Activated CD4-positive, alpha-beta T cell treated with anti-CD3 and anti-CD28 coated beads for 48 hours (primary cell): ENCODE measurements around the gene KRT37.

Experiments
- DNase-seq: peaks from one replicate; pipeline ENCODE4 v3.0.0-alpha.2; 2020

KRT37 gene

DNA sequence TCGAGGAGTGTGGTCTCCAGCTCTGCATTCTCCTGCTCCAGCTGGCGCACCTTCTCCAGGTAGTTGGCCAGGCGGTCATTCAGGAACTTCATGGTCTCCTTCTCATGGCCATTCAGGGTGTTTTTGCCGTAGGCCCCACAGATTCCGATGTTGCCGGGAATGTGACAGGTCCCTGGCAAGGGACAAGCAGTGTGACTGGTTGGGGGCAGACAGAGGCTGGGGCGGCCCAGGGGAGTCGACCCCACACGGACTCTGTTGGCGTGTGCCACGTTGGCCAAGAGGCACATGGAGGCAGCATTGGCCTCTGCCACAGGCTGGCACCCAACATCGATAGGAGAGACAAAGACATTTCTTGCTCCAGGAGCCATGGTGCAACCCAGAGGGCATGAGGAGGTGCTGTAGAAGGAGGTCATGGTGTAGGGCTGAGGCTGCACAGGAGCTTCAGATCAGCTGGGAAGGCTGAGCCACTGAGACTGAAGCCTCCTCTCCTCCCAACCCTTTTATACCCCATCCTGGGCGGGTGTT lies at the start of gene KRT37:
TSS of gene KRT37 (minus strand) at position 475 of the 525 bp plus-strand sequence. CDS start at position 413, 62 bp downstream.
- no peak for DNase-seq

DNA sequence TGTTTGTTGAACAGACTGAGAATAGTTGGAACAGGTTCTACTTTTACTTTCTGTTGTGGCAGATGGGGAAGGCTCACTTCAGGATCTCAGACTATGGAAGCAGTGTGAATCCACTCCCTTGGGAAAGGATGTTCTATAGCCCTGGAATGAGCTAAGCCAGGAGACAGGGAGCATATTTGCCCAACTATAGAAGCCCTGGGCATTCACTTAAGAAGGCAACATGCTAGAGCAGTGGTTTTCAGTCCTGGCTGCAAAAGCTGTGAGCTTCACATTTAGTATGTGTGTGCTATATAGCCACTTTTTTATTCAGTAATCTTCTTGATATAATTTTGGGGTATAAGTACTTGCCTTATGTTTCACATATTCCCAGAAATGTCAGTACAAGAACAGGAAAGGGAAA lies 44.0 kb upstream of the KRT37 start:
- no peak for DNase-seq

DNA sequence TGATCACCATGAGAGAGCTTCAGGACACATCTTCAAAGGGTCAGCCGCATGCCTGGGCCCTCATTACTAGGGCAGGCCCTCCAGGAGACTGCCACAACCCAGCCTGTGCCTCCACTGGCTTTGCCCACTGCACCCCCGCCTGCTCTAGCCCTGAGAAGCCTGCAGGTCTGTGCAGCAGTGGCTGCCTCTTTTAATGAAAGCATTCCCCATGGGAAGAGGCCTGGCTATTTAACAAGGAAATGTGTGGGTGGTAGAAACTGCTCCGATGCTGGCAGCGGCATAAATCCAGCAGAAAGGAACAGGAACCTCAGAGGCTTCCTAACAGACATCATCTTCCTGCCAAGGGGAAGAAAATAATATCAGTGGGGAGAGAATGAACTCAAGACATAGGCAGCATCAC lies 43.2 kb upstream of the KRT37 start:
- DNase-seq: no peak

DNA sequence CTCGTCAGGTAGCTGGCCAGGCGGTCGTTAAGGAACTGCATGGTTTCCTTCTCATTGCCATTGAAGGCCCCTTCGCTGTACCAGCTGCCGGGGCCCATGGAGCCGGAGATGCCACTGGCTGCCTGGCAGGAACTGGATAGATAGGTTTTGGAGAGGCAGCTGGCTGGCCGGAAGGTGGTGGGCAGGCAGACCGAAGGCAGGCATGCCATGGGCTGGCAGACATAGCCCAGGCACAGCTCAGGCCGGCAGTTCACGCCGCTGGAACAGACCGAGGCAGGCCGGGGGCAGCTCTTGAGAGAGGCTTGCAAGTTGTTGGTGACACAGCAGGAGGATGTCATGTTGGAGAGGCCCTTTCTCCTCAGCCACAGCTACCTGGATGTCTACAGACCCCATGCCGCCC lies 42.6 kb upstream of the KRT37 start, which contains the start of gene KRT32:
TSS of gene KRT32 (minus strand) at position 399 of the 400 bp plus-strand sequence. CDS start at position 338, 61 bp downstream.
- DNase-seq: no peak

DNA sequence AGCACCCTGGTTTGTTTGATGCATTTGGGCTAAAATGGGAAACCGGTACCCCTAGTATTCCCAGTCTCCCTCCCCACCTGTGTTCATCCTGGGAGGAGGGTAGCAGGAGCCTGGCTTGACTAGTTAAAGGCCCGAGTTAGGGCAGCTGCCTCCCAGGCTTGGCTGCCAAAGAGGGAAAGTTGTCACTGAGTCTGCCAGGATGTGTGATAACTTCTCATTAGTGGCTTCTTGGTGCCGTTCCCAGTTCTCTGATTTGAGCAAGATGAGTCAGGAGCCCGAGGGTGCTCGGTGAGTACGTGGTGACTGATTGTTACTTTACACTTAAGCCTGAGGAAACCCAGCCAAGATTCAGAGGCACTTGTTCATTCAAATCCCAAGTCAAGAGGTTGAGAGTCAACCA lies 40.3 kb upstream of the KRT37 start:
- DNase-seq: no peak

DNA sequence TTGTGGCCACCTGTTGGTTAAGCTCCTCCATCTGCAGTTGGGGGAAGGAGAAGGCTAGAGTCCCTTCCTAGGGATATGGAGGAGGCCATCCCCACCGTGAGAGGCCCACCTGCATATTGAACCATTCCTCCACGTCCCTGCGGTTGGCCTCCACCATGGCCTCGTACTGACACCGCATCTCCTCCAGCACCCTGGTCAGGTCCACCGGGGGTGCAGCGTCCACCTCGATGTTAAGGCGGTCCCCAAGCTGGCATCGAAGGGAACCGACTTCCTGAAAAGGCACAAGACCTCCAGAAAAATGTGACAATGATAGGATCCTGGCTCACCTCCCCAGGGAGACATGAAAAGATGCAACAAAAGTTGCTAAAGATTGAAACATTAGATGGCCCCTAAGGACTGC lies 39.8 kb upstream of the KRT37 start:
- no peak for DNase-seq

DNA sequence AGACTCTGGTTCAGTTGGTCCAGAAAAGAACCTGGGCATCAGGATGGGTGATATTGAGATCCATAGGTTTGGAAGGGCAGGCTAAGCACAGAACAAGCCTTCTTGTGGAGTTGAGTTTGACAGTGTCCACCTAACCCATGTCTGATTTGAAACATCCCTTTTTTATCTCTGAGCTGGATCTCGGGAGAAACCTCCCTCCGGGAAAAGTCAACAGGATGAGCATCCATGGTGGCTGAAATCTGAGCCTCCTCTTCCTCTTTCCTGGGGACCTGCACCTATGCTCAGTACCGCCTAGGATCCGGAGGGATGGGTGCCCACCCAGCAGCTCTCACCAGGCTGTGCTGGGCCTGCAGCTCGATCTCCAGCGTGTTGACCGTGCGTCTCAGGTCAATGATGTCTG lies 39.4 kb upstream of the KRT37 start:
- no peak for DNase-seq

DNA sequence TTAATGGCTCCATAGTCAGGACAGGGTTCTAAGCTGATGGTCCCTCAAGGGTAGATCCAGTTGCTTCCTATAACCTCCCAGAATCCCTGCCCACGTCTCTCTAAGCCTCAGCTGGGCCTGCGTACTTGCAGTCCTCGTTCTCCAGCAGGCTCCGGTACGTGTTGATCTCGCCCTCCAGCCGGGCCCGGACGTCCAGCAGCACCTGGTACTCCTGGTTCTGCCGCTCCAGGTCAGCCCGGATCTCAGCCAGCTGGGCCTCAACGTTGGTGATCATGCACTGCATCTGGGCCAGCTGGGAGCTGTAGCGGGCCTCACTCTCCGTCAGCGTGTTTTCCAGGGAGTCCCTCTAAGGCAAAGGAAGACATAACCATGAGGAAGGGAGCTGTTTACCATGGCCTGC lies 38.3 kb upstream of the KRT37 start:
- no peak for DNase-seq

DNA sequence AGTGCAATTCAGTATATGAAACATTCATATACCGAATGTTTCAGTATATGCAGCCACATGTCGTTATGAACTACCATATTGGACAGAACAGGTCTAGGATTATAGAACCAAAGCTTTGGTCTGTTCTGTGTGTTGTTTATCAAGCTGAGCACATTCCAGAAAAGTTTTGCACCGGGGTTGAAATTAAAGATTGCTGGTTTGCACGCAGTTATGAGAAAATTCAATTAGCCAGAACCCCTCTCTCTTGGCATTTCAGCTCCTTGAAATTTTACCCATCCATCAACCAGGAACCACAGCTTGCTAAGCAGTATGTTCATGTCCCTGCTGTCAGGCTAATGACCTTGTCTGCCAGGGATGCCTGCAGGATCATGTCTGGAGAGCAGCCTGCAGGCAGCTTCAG lies 33.3 kb upstream of the KRT37 start:
- DNase-seq: no peak

DNA sequence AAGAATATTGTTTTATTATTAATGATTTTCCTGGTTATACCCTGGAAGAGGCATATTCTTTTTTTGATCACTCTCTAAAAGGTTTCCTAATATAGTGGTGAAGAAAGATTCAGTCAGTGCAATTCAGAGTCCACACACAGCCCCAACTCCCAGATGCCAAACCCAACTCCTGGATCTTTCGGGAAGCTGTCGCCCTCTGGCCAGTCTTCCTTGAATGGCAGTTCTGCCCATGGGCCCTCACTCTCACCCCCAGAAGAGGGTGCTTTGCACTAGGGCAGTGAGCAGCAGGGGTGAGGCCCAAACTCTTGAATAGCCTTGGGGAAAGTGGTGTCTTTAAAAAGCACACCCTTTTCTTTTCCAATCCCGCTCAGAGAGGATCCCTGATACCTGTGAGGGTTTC lies 31.8 kb upstream of the KRT37 start:
- DNase-seq: no peak

DNA sequence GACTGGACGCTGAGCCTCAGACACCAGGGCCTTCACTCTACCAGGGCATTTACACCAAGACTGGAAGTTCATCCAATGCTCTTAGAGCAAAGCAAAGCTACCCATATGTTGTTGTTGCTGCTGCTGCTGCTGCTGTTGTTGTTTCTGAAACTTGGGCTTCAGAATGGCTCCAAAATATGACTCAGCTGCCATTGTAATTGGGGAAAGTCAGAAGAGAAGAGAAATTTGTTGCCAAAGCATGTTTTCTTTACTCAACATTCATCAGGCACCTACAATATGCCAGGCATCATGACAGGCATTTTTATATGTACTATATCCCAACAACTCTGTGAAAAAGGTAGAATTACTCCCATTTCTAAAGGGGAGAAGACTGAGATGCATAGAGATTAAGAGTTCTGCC lies 30.9 kb upstream of the KRT37 start:
- DNase-seq: no peak

DNA sequence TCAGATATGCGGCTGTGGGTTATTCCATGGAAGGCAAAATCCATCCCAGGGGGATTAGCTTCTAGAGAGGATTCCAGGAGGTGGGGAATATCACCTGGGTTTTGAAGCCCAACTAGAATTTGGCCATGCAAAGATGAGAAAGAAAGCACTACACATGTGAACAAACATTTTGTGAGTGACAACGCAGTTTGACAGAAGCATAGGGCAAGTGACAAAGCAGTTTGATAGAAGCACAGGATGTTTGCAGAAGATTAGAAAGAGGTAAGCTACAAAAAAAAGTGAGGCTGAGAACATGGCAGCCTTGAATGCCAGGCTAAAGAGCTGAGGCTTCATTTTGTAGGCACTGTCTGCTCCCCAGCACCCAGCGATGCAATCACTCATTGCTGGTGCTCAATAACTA lies 28.7 kb upstream of the KRT37 start:
- DNase-seq: no peak

DNA sequence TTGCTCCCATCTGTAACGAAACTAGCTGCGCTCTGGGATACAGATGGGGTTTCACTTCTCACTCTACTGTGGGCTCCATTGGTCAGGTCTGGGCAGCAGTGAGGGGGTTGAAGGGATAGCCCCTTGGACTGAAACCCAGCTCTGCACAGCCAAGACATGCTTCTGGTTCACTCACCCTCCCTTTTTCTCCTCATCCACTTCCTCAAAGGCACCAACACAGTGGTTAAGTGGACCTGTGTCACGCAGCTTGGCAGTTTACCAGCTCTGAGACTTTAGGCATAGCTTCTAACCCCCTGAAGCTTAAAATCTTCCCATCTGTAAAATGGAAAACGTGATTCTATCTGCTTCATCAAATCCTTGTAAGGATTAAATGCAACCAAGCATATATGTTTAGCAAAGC lies 27.9 kb upstream of the KRT37 start:
- DNase-seq: no peak

DNA sequence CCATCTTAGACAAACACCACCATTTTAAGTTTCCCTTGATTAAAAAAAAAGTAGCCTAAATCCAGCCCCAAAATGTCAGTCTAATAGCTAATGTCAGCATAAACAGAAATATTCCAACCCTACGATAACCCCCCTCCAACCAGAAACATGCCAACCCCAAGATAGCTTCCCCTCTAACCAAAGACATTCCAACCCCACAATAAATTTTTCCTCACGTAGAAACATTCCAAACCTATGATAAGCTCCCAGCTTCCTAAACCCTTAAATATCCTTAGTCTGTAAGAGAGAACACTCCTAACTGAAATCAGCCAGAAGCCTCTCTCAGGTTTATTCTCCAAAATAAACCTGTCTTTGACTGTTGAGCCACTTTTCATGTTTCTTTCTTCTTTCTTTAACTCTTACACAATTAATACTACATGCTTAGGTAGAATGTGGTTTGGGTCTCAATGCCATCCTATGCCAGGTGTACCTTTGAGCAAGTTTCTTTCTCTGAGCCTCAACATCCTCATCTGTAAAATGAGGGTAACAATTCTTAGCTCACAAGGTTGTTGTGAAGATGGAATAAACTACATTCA lies 26.9 kb upstream of the KRT37 start:
- no peak for DNase-seq

DNA sequence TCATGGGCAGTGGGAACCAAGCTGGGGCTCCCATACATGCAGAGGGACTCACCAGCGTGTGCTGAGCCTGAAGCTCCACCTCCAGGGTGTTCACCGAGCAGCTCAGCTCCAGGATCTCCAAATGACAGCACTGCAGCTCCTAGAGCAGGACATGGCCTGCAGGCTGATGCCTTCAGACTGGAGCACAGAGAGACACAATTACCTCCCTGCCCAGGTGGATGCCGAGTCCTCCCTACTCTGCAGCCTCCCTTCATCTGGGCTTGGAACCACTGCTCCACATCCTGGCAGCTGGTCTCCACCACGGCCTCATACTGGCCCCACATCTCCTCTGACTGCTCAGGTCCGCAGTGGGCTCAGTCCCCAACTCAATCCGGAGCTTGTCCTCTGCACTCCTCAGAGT lies 24.6 kb upstream of the KRT37 start:
- DNase-seq: no peak

DNA sequence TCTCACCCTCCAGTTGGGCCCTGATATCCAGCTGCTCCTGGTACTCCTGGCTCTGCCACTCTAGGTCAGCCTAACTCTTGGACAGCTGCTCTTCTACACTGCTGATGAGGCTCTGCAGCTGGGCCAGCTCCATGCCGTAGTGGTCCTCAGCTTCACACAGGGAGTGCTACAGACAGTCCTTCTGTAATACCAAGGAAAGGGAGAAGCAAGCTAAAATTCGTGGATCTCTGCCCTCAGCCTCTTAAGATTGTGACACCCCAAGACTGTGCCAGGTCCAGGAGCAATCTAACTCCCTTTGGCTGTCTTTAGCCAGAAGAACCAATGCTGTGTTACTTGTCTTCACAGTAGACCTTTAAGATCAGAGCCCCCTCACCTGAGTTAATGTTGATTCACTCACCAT lies 24.1 kb upstream of the KRT37 start:
- no peak for DNase-seq

DNA sequence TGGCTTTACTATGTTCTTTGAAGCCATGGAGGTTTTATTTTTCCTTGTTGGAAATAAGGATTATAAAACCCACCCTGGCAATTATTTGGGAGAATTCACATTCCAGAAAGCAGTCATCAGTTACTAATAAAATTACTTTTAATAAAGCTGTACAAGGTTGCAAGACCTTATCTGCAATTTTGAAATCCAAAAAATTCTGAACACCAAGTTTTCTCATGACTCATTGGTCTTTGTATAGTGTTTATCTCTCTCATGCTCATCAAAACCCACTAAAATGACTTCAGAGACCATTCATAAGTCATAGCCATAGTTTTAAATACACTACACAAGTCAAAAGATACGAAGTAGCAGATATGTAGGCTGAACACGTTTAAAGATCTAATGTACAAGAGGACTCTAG lies 22.4 kb upstream of the KRT37 start:
- no peak for DNase-seq

DNA sequence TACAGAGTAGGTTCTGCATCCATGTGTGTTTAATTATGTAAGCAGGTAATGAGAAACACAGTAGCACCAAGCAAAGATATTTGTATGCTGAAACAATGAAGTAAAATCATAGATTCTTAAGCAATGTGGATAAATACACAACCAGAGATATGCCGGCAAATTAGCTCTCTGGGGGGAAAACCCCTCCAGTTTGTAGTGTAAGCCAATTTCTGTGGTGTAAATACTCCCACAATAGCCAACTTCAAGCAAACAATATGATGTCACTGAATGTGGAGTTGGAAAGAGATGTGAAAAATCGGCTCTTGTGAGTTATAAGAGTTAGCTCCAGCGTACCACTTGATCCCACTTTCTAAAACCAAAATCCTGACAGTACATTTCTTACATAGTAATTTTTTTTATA lies 20.3 kb upstream of the KRT37 start:
- DNase-seq: no peak

DNA sequence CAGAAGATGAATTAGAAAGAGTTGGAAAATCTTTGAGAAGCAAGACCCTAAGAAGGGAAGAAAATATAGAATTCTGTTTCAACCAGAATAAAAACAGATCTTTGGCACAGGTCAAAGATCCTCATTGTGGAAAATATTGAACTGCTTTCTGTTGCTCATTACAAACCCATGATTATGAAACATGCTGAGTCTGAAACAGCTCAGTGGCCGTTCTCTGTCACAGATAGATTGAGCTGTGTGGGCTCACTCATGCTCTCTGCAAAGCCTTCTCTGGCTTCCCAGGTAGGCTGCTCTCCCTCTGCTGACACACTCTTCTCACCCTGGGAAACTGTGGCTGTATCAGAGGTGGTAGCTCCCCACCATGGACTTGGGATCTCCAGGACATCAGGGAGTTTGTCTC lies 19.8 kb upstream of the KRT37 start:
- DNase-seq: no peak

DNA sequence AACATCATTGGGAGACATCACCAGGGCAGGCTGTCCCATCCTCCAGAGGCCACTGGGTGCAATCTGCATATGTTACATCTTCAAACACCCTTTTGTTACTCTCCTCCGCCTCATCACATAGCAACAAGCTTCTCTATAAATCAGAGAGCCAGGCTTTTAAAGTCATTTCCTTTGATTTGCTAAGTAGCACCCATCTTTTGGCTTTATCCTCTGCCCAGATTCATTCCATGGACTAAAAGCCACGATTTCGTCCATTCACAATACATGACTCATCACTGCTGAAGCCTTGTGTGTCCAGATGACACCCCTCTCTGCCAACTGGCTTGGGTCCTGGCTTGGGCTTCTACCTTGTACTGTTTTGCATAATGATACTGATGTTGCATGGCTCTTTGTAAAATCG lies 18.4 kb upstream of the KRT37 start:
- no peak for DNase-seq

DNA sequence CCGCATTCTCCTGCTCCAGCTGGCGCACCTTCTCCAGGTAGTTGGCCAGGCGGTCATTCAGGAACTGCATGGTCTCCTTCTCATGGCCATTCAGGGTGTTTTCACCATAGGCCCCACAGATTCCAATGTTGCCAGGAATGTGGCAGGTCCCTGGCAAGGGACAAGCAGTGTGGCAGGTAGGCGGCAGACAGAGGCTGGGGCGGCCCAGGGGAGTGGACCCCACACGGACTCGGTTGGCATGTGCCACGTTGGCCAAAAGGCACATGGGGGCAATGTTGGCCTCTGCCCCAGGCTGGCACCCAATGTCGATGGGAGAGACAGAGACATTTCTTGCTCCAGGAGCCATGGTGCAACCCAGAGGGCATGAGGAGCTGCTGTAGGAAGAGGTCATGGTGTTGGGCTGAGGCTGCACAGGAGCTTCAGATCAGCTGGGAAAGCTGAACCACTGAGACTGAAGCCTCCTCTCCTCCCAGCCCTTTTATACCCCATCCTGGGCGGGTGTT lies 16.2 kb upstream of the KRT37 start, which contains the start of gene KRT38:
TSS of gene KRT38 (minus strand) at position 453 of the 503 bp plus-strand sequence. CDS start at position 391, 62 bp downstream.
- no peak for DNase-seq

DNA sequence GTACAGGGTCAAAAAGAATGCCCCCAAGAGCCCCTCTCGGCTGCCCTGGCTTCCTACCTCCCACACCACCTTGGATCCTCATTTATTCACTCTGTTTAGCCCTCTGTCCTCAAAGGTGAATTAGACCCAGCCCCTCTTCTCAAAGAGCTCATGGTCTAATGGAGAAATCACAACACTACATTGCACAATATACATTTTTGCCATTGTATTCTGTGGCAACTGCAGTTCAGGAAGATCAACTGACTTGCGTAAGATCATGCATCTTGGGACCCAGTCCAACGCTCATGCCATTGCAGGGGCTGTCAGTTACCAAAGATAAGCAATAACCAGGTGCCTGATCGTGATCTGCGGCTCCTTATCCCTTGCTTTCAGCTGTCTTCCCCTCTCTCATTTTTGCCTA lies 15.0 kb upstream of the KRT37 start:
- DNase-seq: no peak

DNA sequence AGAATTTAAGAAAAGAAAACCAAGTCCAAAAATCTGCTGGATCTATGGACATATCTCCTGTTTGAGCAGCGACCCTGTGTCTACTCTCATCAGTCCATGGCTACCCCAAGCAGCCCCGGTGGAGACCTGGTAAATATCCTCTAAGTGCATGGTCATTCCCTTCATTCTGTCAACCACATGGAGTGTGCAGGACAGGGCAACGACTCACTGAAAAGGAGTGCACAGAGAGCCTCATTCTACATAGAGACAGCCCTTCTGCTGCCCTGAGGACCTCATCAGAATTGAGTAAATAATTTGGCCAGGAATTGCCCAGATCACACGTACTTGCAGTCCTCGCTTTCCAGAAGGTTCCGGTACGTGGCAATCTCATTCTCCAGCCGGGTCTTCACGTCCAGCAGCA lies 13.4 kb upstream of the KRT37 start:
- DNase-seq: no peak

DNA sequence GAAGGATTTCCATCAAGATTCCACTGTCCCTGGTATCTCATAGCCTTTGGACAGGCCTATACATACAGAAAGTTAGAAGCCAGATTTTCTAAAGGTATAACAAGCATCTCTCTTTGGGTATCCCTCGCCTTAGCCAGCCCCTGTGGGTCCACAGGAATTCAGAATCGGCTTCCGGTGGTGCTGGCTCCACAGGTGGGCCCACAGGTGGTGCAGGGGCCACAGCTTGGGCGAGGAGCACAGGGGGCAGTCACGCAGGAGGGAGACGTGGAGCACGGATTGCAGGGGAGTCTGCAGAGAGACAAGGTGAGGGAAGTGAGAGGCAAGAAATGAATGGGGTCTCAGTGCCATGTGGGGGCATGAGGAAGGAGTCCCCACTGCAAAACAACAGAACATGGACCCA lies 12.9 kb upstream of the KRT37 start:
- no peak for DNase-seq

DNA sequence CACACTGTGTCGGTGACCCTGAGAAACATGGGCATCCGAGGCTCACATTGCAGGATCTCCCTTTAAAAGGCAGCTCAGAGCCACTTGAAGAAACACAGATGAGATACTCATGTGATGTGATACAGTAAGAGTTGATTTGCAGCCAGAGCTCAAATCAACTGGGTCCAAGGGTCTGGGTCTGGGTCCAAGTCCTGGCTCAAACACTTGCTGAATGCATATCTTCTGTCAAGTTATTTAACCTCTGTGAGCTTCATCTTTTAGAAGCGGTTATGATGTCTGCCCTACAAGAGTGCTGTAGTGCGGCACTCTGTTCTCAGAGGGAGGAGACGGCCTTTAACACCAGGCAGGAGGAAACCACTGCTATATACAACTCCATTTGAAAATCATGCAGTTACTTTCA lies 10.0 kb upstream of the KRT37 start:
- no peak for DNase-seq
